Skin of body (tissue), 2 donors: ENCODE results near the gene PILRA. TPM values are rescaled to one million over a fixed set of nuclear protein-coding genes. Genes with fewer than 3 reads are reported as not detected.
"Not testable (repeated sequence)": the region's sequence is repeated elsewhere in the genome, so short reads cannot be mapped to it uniquely, and the experiment has no call there.

Experiments
- DNase-seq: peaks from one replicate; lab custom pipeline; 2025; lab: John Stamatoyannopoulos, UW
- total RNA-seq: library from RNA; depleted of rRNA; stranded (reverse); fragments of >200 nt; gene quantifications from one replicate; pipeline ENCODE4 v1.2.3, GENCODE V29; 2014

PILRA gene
- total RNA-seq, 1 donor from 2014 or later: 3.2 TPM

- no peak for DNase-seq
Observed at GRCh38 chr7:100357131-100357561, 16.1 kb upstream of the PILRA start.

- DNase-seq: no peak
Observed at GRCh38 chr7:100358027-100358856, 15.0 kb upstream of the PILRA start, which contains the start of gene PILRB. Gene PILRB (plus strand): TSS chr7:100358117. CDS start chr7:100358303, 186 bp downstream.

- DNase-seq: no peak
Observed at GRCh38 chr7:100358857-100359212, 14.5 kb upstream of the PILRA start.

GRCh38 chr7:100360135-100360854, 13.0 kb upstream of the PILRA start:
- no peak for DNase-seq

- no peak for DNase-seq
Observed at GRCh38 chr7:100363098-100363497, 10.2 kb upstream of the PILRA start.

- not testable (repeated sequence) for DNase-seq
Observed at GRCh38 chr7:100363797-100364196, 9.5 kb upstream of the PILRA start.

GRCh38 chr7:100364480-100364879, 8.8 kb upstream of the PILRA start:
- no peak for DNase-seq

GRCh38 chr7:100365998-100366367, 7.3 kb upstream of the PILRA start:
- DNase-seq: not testable (repeated sequence)

GRCh38 chr7:100366411-100367250, 6.7 kb upstream of the PILRA start:
- no peak for DNase-seq

- DNase-seq: no peak
Observed at GRCh38 chr7:100367251-100367620, 6.1 kb upstream of the PILRA start.

- DNase-seq: no peak
Observed at GRCh38 chr7:100367676-100368613, 5.3 kb upstream of the PILRA start.

- DNase-seq: no peak
Observed at GRCh38 chr7:100369105-100369504, 4.2 kb upstream of the PILRA start.

GRCh38 chr7:100370303-100370702, 3.0 kb upstream of the PILRA start:
- DNase-seq: no peak

- no peak for DNase-seq
Observed at GRCh38 chr7:100370746-100371145, 2.5 kb upstream of the PILRA start.

- no peak for DNase-seq
Observed at GRCh38 chr7:100371561-100372171, 1.6 kb upstream of the PILRA start.

GRCh38 chr7:100372256-100372655, 1.0 kb upstream of the PILRA start:
- no peak for DNase-seq

GRCh38 chr7:100372694-100373093, 593 bp upstream of the PILRA start:
- no peak for DNase-seq

GRCh38 chr7:100373870-100374598, 747 bp downstream of the PILRA start:
- not testable (repeated sequence) for DNase-seq

GRCh38 chr7:100374601-100375000, 1.3 kb downstream of the PILRA start:
- DNase-seq: no peak

- no peak for DNase-seq
Observed at GRCh38 chr7:100376066-100376465, 2.8 kb downstream of the PILRA start.
